Bronchial epithelial cell (primary cell): ENCODE measurements around the gene MYORG. TPM values are rescaled to one million over a fixed set of nuclear protein-coding genes. Genes with fewer than 3 reads are reported as not detected.

Source experiments
- DNase-seq: peaks from one replicate; pipeline ENCODE4 v3.0.0-alpha.2; 2010; ENCODE audit warnings: low read depth
- FAIRE-seq: peaks from 2 replicates; lab custom pipeline; 2011; peaks lifted over from hg19 to GRCh38; lab: Jason Lieb, UNC
- H3K27me3 ChIP-seq: 2 replicates; pipeline ENCODE4 v1.5.1; 2011; ENCODE audit warnings: low read length; ENCODE audit not compliant: control insufficient read depth, insufficient read depth
- H3K36me3 ChIP-seq: 2 replicates; pipeline ENCODE4 v1.5.1; 2011; ENCODE audit warnings: low read length; ENCODE audit not compliant: control insufficient read depth, insufficient read depth
- H3K4me3 ChIP-seq: 2 replicates; pipeline ENCODE4 v1.5.1; 2011; ENCODE audit warnings: mild to moderate bottlenecking, low read depth, low read length, control low read depth
- CTCF ChIP-seq: IDR thresholded peaks from 2 replicates; pipeline ENCODE4 v1.5.1; 2011; ENCODE audit warnings: mild to moderate bottlenecking, moderate library complexity, low read length, control low read depth, inconsistent platforms; ENCODE audit not compliant: insufficient read depth, severe bottlenecking
- total RNA-seq: library from RNA; depleted of rRNA; stranded (reverse); fragments of >200 nt; gene quantifications from 2 replicates; pipeline ENCODE4 v1.2.1, GENCODE V29; 2014

Gene MYORG
- total RNA-seq, 1 donor from 2014 or later: 2.1 TPM

DNA sequence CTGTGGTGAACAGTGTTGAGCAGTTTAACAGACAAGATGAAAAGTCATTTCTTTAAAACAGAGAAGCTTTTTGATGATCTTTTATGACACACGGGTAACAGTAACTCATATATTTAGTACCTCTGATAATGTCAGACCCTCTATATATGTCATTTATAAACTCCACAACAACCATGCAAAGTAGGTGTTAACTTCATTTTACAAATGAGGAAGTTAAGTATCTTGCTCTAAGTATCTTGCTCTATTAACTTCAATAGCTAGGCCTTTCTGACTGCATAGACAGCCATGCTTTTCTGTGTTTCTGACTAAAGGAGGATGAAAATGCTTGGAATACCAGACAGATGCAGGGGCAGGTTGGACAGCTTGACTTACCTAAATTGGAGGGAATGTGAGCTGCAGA, 45.5 kb downstream of the MYORG start:
- FAIRE-seq (no peak), DNase-seq (no peak)
- no peak for TF ChIP-seq CTCF
- H3K4me3 ChIP-seq: no peak overlapping the region
- peaks cover 2% of the 10 kb centered on the region for H3K36me3 ChIP-seq
- H3K27me3 ChIP-seq: no peaks in the 10 kb centered on the region

- no peak for TF ChIP-seq CTCF
- Histone ChIP-seq H3K4me3 (peak within 1 kb of the TSS; percentile 87), H3K27me3 (no peaks in the 10 kb centered on the region), H3K36me3 (no peaks in the 10 kb centered on the region)
- FAIRE-seq: peak; percentile 94
- DNase-seq: peak; percentile 100
Measured at GRCh38 chr9:34328987-34329832, 47.5 kb downstream of the MYORG start, which contains the start of the genes KIF24 and NUDT2. TSS of gene KIF24 (minus strand) at chr9:34329268. CDS start at chr9:34311346, 17,922 bp downstream. TSS of gene NUDT2 (plus strand) at chr9:34329569. CDS start at chr9:34339040, 9,471 bp downstream.

GRCh38 chr9:34328500-34328986, 48.2 kb downstream of the MYORG start:
- no peak for TF ChIP-seq CTCF

DNA sequence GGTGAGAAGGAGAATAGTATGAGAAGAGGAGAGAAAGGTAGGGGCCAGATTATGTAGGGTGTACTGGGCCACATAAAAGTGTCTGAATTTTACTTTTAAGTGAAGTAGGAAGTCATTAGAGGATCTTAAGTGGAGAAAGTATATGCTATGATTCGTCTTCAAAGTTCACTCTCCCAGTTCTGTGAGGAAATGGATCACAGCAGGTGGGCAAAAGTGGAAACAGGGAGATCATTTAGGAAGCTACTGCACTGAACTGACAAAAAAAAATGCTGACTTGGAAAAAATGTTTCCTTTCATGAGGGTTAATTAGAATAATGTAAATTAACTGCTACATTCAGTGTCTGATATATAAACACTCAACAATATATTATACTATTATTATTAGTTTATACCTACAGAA, 50.0 kb downstream of the MYORG start:
- H3K36me3 ChIP-seq: no peaks in the 10 kb centered on the region
- DNase-seq: no peak
- no peaks in the 10 kb centered on the region for H3K27me3 ChIP-seq
- H3K4me3 ChIP-seq: no peak overlapping the region
- no peak for TF ChIP-seq CTCF
- FAIRE-seq: no peak

More at GRCh38 chr9:34328500-34328986, 48.2 kb downstream of the MYORG start:
- Histone ChIP-seq H3K4me3 (peak overlapping the region; percentile 67), H3K27me3 (no peaks in the 10 kb centered on the region), H3K36me3 (no peaks in the 10 kb centered on the region)
- FAIRE-seq: no peak
- DNase-seq: peak; percentile 29

GRCh38 chr9:34322899-34323591, 53.7 kb downstream of the MYORG start:
- FAIRE-seq (no peak), DNase-seq (no peak)
- H3K27me3 ChIP-seq: no peaks in the 10 kb centered on the region
- no peak for TF ChIP-seq CTCF
- no peaks in the 10 kb centered on the region for H3K36me3 ChIP-seq
- no peak overlapping the region for H3K4me3 ChIP-seq
